Thyroid gland (tissue), 4 donors: ENCODE data around the gene CUL4A. TPM values are rescaled to one million over a fixed set of nuclear protein-coding genes. Genes with fewer than 3 reads are reported as not detected.
"Not testable (repeated sequence)": the region's sequence is repeated elsewhere in the genome, so short reads cannot be mapped to it uniquely, and the experiment has no call there.

Experiments
- DNase-seq, 2 donors: peaks; one replicate each; pipeline ENCODE4 v3.0.0-alpha.2; 2019
- H3K27ac ChIP-seq, 3 donors: fragments of 200-600 bp; sonication (generic); 1 replicate in 2 of 3; 2 replicates in 1 of 3; pipeline ENCODE4 v1.5.1; 2016 to 2019; ENCODE audit warnings: mild to moderate bottlenecking in 1 of 3, moderate library complexity in 1 of 3
- H3K27me3 ChIP-seq: fragments of 200-600 bp; sonication (generic); one replicate; pipeline ENCODE4 v1.5.1; 2019
- H3K36me3 ChIP-seq, 2 donors: fragments of 200-600 bp; sonication (generic); one replicate each; pipeline ENCODE4 v1.5.1; 2016 to 2019
- H3K4me1 ChIP-seq, 2 donors: fragments of 200-600 bp; sonication (generic); one replicate each; pipeline ENCODE4 v1.5.1; 2017 to 2019
- H3K4me3 ChIP-seq, 3 donors: fragments of 200-600 bp; sonication (generic); replicated peaks in 1 of 3; 1 replicate in 2 of 3; 2 replicates in 1 of 3; pipeline ENCODE4 v1.5.1; 2016; ENCODE audit warnings: mild to moderate bottlenecking in 1 of 3
- H3K9me3 ChIP-seq: fragments of 200-600 bp; sonication (generic); one replicate; pipeline ENCODE4 v1.5.1; 2017
- CTCF ChIP-seq, 6 experiments: fragments of 200-600 bp in 3 of 6; fragments of 450-650 bp in 3 of 6; sonication (generic) in 3 of 6; IDR thresholded peaks; one replicate each; pipeline ENCODE4 v1.5.1; 2016 to 2019; ENCODE audit warnings: antibody characterized with exemption in 6 of 6, mild to moderate bottlenecking in 2 of 6, inconsistent platforms in 1 of 6, moderate library complexity in 1 of 6
- POLR2A ChIP-seq, 2 donors: fragments of 450-650 bp; IDR thresholded peaks; one replicate each; pipeline ENCODE4 v1.6.1; 2017; ENCODE audit warnings: antibody characterized with exemption in 2 of 2, mild to moderate bottlenecking in 2 of 2, moderate library complexity in 1 of 2
- WGBS, 2 donors: methylation state at CpG; one replicate each; pipeline ENCODE4 v1.1.5; 2017; 5-methylcytosine and 5-hydroxymethylcytosine counted together
- intact Hi-C: fragments of 100-400 bp; cut with DNase I; formaldehyde crosslinking; loops from one replicate; pipeline ENCODE4 v1.15.1; 2023
- total RNA-seq, 4 donors: library from RNA; depleted of rRNA; stranded (reverse); fragments of >200 nt; gene quantifications; one replicate each; pipeline ENCODE4 v1.2.3, GENCODE V29; 2016

Gene CUL4A
- total RNA-seq, 4 donors from 2014 or later, result 78.9 to 131 (median 122) TPM

- Histone ChIP-seq H3K4me1 (no peaks in the 10 kb centered on the region), H3K36me3 (peaks cover 11 to 35% of the 10 kb centered on the region in 2 donors), H3K9me3 (no peaks in the 10 kb centered on the region), H3K4me3 (no peak overlapping the region), H3K27me3 (no peaks in the 10 kb centered on the region), H3K27ac (no peak overlapping the region)
- intact Hi-C loops, result no loop called here
- TF ChIP-seq CTCF (IDR thresholded peaks at IDR 0.05) (no peak), POLR2A (IDR thresholded peaks at IDR 0.05) (no peak)
- DNase-seq, result no peak
- 84 to 85% methylated on average over 18 of the region's 18 CpGs for WGBS, 2 donors
These were observed 23.0 kb downstream of the CUL4A start for GRCh38 chr13:113232208-113233003.

- peaks cover 4 to 32% of the 10 kb centered on the region in 2 donors for H3K36me3 ChIP-seq
- 97 to 98% methylated on average over 11 of the region's 11 CpGs for WGBS, 2 donors
- no peak overlapping the region for H3K27ac ChIP-seq
- no peak for DNase-seq
- H3K4me3 ChIP-seq, result no peak overlapping the region
- intact Hi-C loops, result no loop called here
- H3K9me3 ChIP-seq, result no peaks in the 10 kb centered on the region
- TF ChIP-seq CTCF (IDR thresholded peaks at IDR 0.05) (no peak), POLR2A (IDR thresholded peaks at IDR 0.05) (no peak)
- no peaks in the 10 kb centered on the region for H3K27me3 ChIP-seq
- H3K4me1 ChIP-seq, result no peaks in the 10 kb centered on the region
These were observed 23.7 kb downstream of the CUL4A start for GRCh38 chr13:113233101-113233500.

DNA sequence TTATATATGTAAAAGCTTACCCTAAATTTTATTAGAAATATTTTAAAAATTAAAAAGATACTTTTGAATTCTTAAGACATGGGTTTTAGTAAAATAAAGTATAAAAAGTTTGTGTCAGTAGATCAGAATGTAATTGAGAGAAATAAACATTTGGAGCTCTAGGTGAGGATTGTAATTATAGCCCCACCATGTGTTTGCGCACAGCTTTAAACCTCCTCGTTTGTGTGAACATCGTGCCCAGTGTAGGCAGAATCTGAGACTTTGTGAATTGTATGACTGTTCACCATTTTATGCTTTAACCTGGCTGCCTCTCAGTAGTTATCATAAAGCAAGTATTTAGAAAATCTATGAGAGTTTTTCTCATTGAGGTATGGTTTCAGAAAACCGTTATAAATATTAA lies 29.1 kb downstream of the CUL4A start:
- intact Hi-C loops, result no loop called here

DNA sequence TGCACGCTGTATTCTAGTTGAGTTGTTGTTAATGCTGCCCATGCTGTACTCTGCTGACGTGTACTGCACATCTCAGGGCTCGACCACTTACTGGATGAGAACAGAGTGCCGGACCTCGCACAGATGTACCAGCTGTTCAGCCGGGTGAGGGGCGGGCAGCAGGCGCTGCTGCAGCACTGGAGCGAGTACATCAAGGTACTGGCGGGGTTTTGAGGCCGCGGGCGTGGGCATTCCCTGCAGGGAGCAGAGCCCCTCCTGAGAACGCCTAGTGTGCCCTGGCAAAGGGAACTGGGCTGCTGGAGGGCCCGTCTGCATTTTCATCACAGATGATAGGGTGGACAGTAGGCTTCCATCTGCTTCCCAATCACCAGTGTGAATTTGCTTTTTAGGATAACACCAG lies 29.9 kb downstream of the CUL4A start:
- Histone ChIP-seq H3K4me1 (no peaks in the 10 kb centered on the region), H3K27me3 (no peaks in the 10 kb centered on the region), H3K4me3 (no peak overlapping the region), H3K27ac (no peak overlapping the region), H3K9me3 (no peaks in the 10 kb centered on the region), H3K36me3 (peaks cover 19 to 41% of the 10 kb centered on the region in 2 donors)
- 93 to 94% methylated on average over 15 of the region's 15 CpGs for WGBS, 2 donors
- intact Hi-C loops, result no loop called here
- DNase-seq, result no peak
- TF ChIP-seq CTCF (IDR thresholded peaks at IDR 0.05) (no peak), POLR2A (IDR thresholded peaks at IDR 0.05) (no peak)

More for the DNA sequence above, 29.1 kb downstream of the CUL4A start:
- H3K27me3 ChIP-seq, result no peaks in the 10 kb centered on the region
- DNase-seq, result no peak
- H3K27ac ChIP-seq, result no peak overlapping the region
- WGBS, 2 donors, result 85 to 90% methylated on average over 4 of the region's 4 CpGs
- H3K4me1 ChIP-seq, result no peaks in the 10 kb centered on the region
- H3K36me3 ChIP-seq, result peaks cover 12 to 34% of the 10 kb centered on the region in 2 donors
- TF ChIP-seq POLR2A (IDR thresholded peaks at IDR 0.05), result no peak
- no peak for TF ChIP-seq CTCF (IDR thresholded peaks at IDR 0.05)
- no peak overlapping the region for H3K4me3 ChIP-seq
- no peaks in the 10 kb centered on the region for H3K9me3 ChIP-seq

- no peak overlapping the region for H3K27ac ChIP-seq
- no peaks in the 10 kb centered on the region for H3K27me3 ChIP-seq
- H3K4me1 ChIP-seq, result no peaks in the 10 kb centered on the region
- H3K36me3 ChIP-seq, result peaks cover 21 to 44% of the 10 kb centered on the region in 2 donors
- no peak overlapping the region for H3K4me3 ChIP-seq
- TF ChIP-seq POLR2A (IDR thresholded peaks at IDR 0.05) (no peak), CTCF (IDR thresholded peaks at IDR 0.05) (no peak)
- DNase-seq, result no peak
- H3K9me3 ChIP-seq, result no peaks in the 10 kb centered on the region
- intact Hi-C loops, result no loop called here
- 97 to 98% methylated on average over 6 of the region's 6 CpGs for WGBS, 2 donors
These were observed 30.6 kb downstream of the CUL4A start for GRCh38 chr13:113239986-113240385.

- H3K9me3 ChIP-seq, DNase-seq, H3K27me3 ChIP-seq, H3K4me1 ChIP-seq, H3K27ac ChIP-seq, intact Hi-C loops, H3K4me3 ChIP-seq: not testable (repeated sequence)
- H3K36me3 ChIP-seq, result peaks cover 24 to 61% of the 10 kb centered on the region in 2 donors
- WGBS, 2 donors, result 92 to 95% methylated on average over 8 of the region's 8 CpGs
These were observed 32.2 kb downstream of the CUL4A start for GRCh38 chr13:113241623-113242022.
